HG02571 (cell line): ENCODE results near the gene NT5DC3.
"Not testable (repeated sequence)": the region's sequence is repeated elsewhere in the genome, so short reads cannot be mapped to it uniquely, and the experiment has no call there.

Experiments
- ATAC-seq: cut with Tn5 transposase; IDR thresholded peaks from one replicate; pipeline ENCODE4 v1.9.1; 2021; ENCODE audit warnings: mild to moderate bottlenecking, moderate library complexity; ENCODE audit not compliant: unreplicated experiment

Gene NT5DC3

DNA sequence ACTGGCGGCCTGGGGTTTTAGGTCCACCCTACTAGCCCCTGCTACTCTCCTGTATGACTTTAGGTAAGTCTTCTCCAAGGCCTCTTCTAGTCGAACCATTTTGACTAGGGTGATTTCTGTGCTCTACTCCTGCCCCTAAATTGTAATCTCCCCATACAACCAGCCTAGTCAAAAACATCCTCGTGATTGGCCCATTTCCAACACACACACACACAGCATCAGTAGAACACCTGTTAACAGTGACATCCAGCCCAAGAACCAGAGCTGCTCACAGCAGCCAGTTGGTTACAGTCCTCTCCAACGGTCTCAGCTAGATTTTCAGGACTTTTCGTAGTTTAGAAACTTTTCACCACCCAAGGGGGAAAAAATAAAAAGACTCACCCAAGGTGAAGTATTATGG is 30.9 kb downstream of the NT5DC3 start:
- no peak for ATAC-seq

DNA sequence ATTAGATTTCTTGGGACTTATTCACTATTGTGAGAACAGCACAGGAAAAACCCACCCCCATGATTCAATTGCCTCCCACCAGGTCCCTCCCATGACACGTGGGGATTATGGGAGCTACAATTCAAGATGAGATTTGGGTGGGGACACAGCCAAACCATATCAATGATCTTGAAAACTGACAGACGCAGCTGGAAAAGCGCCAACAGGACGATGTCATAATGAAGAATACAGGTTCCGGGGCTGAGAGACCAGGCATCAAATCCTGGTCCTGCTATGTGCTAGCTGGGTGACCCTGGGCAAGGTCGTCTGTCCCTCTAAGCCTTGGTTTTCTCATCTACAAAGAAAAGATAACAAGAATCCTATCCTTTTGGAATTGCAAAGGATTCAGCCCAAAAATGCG is 31.4 kb downstream of the NT5DC3 start:
- not testable (repeated sequence) for ATAC-seq

DNA sequence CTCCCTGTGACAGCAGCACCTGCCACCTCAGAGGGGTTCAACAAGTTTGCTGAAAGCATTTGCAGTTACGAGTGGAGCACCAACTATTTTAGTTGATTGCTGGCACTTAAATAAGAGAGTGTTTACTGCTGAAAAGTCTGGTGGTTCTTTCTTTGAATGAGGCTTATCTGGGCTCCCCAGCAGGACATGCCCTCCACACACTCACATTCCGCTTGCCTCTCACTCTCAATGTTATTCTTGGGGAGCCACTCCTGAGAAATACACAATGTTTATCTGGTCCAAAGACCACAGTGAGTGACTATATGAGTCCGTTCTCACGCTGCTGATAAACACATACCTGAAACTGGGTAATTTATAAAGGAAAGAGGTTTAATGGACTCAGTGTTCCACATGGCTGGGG is 31.9 kb downstream of the NT5DC3 start:
- no peak for ATAC-seq

DNA sequence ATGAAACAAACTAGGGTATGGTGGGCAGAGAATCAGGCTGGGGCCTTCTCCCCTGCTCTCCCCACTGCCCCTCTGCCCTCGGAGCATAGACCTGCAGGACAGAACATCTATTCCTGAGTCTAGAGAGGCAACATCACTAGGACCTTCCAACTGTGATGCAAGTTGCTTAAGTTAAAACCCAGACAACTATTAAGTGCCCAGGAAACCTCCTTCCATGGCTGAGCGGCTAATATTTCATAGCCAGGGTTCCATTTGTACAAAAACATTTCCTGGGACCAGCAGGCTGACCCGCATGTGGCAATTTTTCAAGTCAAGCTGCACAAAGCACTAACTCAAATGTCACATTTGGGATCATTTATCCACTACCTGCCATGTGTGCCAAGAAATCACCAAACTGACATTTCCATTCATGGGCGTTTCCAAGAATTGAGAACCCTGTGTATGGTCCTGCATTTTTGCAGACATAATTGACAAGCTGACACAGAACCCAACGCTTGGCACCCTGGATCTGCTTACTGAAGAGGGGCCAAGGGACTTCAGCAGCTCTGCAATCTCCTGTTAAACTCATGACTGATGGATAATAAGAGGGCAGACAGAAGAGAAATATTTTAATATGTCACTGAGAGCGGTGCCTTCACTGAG is 32.7 kb downstream of the NT5DC3 start:
- ATAC-seq, result no peak

DNA sequence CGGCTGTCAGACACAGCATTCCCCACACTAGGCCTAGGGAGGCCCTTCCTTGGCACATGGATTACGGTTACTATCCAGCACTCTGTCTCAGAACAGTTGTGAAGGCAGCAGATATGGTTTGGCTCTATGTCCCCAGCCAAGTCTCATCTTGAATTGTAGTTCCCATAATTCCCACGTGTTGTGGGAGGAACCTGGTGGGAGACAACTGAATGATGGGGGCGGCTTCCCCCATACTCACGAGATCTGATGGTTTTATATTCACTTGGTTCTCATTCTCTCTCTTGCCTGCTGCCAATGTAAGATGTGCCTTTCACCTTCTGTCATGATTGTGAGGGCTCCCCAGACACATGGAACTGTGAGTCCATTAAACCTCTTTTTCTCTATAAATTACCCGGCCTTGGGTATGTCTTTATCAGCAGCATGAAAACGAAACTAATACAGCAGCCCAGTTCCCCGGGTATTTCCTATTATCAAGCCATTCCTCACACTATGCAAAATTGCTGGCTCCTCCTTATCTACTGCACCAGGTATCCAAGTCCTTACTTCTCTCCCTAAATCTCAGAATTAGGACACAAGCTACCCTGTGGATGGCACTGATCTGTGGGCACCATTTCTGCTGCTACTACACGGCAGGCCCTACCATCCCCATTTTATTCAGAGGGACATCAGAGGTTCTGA is 33.3 kb downstream of the NT5DC3 start:
- ATAC-seq, result no peak

DNA sequence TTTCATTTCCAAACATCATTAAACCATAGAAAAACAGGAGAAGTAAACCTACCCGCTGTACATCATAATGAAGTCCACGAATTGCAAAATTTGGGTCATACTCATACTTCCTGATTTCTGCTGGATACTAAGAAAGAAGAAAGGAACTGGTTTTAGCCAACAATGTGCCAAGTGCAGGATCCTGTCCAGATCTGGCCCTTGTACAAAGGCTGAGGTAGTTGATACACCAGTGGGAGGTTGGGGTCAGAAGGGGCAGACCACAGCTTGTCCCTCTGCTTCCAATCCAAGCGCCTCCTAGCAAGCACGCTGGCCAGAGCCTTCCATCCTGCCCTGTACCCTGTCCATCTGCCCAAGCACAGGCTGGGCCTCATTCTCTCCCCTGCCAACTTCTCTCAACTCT is 34.2 kb downstream of the NT5DC3 start:
- ATAC-seq, result no peak

DNA sequence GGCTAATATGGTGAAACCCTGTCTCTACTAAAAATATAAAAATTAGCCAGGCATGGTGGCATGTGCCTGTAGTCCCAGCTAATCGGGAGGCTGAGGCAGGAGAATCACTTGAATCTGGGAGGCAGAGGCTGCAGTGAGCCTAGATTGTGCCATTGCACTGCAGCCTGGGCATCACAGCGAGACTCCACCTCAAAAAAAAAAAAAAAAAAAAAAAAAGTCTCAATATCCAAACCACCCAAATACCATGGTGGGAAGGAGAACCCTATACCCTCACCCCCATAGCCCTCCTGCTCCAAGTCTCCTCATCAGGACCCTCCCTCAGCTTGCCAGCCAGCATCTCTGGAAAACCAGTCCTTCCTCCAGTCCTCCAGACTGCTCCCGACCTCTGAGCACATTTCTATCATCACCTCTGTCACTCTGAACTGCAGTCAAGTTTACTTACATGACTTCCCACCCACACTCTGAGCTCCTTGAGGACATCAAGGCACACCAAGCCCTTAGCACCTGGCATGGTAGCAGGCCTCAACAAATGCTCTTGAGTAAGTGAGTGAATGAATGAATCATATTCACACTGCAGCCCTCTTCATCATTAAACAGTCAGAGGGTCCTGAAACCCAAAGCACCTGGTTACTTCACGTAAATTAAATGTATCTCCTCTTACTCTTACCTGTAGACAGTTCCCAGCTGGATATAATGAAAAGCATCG is 35.2 kb downstream of the NT5DC3 start:
- no peak for ATAC-seq

DNA sequence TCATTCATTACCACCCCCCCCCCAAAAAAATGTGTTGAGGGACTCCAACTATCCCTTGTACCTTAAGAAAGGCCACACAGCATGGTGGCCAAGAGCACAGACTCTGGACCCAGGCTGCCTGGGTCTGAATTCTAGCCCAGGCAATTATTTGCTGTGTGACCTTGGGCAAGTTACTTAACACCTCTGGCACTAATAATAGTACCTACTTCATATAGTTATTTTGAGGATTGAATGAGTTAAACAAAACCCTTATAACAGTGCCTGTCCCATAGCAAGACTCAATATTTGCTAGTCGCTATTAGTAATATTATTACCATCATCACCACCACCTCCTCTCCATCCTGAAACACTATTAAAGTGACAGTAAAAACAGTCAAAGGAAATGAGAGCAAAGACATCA is 37.2 kb downstream of the NT5DC3 start:
- no peak for ATAC-seq

DNA sequence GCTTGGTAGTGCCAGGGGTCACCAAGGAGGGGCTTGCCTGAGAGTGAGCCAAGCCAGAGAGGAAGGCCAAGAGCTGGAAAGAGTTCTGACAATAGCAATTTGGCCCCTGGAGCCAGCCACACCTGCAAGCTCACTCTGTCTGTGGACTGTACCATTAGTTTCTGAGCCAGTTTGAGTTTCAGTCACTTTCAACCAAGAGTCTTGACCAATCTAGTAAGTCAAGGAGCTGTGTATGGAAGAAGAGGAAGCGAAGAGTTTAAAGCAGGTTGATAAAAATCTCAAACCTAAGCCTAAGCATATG is 38.5 kb downstream of the NT5DC3 start:
- no peak for ATAC-seq

DNA sequence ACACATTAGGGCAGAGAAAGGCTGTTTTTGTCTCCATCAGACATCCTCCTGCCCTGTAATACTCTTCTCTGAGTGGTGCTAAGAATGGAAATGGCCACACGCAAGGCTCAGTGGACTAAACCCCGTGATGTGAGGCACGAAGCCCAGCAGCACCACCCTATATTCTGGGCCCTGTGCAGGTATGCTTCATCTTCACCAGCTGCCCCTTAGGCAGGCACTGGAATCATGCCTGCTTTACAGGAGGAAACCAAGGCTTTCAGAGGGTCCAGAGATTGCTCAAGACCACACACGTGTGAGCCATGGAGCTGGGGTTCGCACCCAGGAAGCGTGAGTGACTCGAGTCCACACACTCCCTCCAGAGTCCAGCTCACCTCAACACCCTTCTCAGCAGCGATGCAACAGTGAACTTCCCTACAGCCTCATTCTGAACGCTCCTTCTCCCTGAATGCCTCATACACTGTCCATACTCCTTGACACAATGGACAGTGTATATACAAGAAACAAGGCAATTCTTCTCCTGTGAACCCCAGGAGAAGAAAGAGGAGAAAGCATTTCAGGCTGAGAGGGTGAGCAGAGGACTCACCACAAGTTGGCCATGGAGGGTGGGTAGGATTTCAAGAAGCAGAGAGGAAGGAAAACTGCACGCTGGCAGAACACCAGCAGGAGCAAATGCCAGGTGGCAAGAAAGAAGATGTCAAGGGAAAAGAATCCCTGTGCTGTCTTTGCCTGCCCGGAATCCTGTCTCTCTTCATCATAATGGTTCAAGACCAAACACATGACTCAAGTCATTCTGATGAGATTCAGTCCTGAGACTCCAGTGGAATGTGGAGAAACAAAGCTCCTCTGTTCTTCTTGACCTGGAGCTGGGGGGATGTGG is 39.1 kb downstream of the NT5DC3 start:
- no peak for ATAC-seq

DNA sequence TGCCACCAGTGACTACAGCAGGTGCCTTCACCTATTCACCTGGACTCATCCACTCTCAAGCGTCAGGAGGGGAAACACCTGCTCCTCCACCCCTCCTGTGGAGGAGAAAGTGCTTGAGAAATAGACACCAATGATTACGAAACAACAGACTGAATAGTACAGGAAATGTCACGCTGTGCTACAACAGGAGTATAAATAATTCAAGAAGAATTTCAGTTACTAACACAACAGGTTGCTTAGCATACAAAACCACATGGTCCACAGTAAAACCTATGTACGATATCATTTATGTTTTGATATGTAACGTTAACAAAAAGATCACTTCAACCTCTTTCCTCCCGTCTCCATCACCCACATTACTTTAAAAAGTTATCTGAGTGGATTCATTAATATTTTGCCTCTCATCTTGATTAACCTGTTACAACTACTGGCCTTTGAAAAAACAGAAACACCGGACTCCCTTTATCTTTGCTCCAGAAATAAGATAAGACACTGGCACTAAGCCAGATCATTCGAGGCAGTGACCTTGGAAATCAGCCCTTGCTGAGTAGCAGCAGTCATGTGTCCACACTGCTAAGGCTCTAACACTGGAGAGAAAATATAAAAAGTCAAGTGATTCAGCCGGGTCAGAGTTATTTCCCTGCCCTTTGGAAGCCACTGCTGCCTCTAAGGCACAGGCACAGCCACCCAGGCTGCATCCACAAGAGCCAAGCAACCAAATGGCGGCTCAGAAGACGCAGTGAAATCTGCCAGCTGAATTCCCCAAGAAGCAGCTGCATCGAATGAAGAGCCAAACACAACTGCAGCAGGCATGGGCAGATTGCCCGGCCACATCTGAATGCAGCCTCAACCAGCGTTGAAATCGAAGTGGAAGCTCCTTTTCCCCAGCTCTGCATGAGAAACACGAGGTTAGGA is 40.9 kb downstream of the NT5DC3 start:
- no peak for ATAC-seq

DNA sequence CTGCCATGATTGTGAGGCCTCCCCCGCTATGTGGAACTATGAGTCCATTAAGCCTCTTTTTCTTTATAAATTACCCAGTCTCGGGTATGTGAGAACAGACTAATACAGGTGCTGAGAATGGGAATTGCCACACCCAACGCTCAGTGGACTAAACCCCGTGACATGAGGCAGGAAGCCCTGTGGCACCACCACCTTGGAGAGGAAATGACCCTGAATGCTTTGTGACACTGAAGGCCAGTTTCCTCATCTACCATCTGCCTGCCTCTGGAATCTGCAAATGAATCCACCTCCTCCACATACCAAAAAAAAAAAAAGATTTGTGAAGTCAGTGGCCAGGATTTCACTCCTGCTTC is 41.6 kb downstream of the NT5DC3 start:
- no peak for ATAC-seq

DNA sequence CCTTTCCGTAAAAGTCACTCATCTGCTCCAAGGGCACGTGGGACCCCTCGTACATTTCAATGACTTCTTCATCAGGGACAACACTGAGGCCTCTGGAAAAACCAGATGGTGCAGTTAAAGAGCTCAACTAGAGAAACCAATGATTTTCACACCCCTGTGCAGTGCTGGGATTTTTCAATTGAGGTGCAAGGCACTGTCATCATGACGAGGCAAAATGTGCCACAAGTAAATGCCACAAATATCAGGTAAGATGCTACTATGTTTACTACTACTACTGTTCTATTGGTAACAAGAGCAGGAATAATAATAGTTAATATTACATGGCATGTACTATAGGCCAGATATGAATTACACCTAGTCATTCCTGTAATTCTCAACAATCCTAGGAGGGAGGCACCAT is 42.4 kb downstream of the NT5DC3 start:
- no peak for ATAC-seq

DNA sequence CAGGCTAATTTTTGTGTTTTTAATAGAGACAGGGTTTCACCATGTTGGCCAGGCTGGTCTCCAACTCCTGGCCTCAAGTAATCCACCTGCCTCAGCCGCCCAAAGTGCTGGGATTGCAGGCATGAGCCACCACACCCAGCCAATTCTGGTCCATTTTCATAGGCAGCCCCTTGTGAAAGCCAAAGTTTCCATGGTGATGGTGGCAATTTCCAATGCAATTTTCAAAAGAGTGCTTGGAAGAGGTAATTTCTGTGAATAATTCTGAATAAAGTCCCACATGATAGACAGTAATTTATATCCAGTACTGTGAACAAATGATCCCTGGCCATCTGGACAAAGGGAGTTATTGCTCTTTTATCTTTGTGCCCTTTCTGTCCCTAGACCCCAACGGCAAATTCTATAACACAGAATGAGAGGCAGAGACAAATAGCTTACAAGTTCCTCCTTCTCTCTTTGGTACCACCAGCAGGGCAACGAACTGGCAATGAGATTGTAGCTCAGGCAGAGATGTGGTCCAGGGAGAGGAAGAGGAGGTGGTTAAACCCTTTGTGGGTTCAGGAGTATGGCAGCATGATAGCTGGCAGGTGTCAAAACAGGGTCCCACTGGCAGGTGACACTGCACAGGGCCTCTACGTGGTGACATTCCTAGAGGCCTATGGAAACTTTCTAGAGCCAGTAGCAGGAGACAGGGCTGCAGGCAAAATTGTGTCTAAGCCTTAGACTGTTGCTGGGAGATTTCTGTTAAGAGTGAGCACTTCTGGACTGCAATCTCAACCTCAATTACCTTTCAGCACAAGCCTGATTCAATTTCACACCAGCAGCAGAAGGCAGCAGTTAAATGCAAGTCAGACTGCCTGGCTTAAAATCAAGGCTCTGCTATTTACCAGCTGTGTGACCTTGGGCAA is 46.5 kb downstream of the NT5DC3 start:
- no peak for ATAC-seq

DNA sequence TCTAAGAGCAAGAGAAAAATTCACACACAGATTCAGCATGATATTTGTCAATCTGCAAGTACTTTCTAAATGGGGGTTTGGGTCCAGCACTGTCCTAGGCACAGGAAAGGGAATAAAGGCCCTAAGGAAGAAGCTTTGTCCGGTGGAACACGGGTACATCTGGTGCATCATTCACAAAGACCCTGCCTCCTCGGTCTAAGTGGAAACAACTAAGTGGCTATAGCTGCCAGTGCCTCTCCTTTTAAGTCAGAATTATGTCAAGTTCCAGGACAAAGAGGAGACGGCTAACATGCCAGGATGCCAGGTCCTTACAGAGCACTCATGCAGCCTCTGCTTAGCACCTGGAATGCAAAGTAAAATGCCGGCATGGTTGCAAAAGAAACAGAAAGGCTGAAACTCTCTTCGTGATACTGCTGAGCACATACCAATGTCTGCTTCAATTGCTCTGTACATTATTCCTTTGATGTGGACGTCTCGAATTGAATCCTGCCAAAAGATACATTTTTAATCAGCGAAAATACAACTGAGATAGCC is 47.5 kb downstream of the NT5DC3 start:
- ATAC-seq, result no peak

DNA sequence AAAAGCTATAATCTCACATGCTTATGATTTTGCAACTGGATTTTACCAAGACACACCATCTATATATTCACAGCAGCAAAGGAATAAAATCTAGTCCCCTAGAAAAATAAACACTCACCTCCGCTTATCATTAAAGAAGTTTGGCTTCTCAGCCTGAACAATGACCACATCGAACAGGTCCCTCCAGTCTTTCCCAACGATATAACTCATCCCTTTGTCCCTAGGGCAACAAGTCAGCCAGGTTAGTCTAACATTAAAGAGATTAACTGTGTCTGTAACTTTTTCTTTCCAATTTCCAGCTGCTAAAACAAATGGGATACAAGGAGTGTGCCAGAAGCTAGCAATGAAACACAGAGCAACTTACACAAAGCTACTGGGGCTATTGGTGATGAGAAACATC is 48.0 kb downstream of the NT5DC3 start:
- no peak for ATAC-seq

DNA sequence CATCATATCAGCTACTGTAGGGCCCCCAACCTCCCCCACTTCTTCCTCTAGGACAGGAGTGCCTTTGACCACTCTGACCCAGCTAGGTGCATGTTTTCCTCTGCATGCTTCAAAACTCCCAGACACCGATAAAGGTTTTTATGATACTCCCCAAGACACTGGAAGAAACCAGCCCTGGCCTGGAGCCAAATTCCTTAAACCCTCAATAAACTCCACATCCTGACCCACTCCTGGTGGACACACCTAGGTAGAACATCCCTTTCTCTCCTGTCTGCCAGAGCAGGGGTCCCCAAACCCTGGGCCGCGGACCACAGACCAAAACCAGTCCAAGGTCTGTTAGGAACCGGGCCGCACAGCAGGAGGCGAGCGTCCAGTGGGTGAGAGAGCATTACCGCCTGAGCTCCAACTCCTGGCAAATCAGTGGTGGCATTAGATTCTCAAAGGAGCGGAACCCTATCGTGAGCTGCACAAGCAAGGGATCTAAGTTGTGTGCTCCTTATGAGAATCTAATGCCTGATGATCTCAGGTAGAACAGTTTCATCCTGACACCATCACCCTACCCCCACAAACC is 49.6 kb downstream of the NT5DC3 start:
- no peak for ATAC-seq

DNA sequence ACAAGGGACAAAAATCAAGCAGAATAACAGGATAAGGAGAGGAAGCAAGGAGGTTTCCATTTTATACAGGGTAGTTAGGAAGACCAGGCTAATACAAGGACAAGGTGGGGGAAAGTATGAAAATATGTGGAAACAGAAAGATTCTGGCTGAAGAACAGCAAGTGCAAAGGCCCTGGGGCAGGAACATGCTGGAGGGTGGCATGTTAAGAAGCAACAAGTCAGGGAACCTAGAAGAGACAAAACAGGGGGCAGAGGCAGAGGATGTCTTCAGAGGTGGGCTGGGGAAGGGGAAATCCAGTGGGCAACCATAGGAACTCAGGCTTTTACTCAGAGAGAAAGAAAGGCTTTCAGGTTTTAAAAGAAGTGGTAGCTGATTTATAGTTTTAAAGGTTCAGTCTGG is 54.8 kb downstream of the NT5DC3 start:
- ATAC-seq, result no peak
